T-helper 2 cell treated with Interferon-gamma antibody and Interleukin-4, amounts not matched to agents 100 ng/mL and 5 ng/mL, for 36 hours (primary cell): ENCODE measurements around the gene EML3. TPM values are rescaled to one million over a fixed set of nuclear protein-coding genes. Genes with fewer than 3 reads are reported as not detected.
"Not testable (repeated sequence)": the region's sequence is repeated elsewhere in the genome, so short reads cannot be mapped to it uniquely, and the experiment has no call there.

Source experiments
- intact Hi-C: fragments of 100-400 bp; cut with micrococcal nuclease; formaldehyde crosslinking; loops from one replicate; pipeline ENCODE4 v1.15.1; 2023
- total RNA-seq: library from RNA; stranded (reverse); gene quantifications from 2 replicates; pipeline ENCODE4 v1.2.3, GENCODE V29; 2022

EML3 gene, protein sequence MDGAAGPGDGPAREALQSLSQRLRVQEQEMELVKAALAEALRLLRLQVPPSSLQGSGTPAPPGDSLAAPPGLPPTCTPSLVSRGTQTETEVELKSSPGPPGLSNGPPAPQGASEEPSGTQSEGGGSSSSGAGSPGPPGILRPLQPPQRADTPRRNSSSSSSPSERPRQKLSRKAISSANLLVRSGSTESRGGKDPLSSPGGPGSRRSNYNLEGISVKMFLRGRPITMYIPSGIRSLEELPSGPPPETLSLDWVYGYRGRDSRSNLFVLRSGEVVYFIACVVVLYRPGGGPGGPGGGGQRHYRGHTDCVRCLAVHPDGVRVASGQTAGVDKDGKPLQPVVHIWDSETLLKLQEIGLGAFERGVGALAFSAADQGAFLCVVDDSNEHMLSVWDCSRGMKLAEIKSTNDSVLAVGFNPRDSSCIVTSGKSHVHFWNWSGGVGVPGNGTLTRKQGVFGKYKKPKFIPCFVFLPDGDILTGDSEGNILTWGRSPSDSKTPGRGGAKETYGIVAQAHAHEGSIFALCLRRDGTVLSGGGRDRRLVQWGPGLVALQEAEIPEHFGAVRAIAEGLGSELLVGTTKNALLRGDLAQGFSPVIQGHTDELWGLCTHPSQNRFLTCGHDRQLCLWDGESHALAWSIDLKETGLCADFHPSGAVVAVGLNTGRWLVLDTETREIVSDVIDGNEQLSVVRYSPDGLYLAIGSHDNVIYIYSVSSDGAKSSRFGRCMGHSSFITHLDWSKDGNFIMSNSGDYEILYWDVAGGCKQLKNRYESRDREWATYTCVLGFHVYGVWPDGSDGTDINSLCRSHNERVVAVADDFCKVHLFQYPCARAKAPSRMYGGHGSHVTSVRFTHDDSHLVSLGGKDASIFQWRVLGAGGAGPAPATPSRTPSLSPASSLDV
- total RNA-seq, result 126 and 133 TPM in 2 replicates

- intact Hi-C loops, result loop anchor here (1.0 to 5.0 kb wide), 5 partner anchors 10 to 160 kb away; partner anchors contain the start of genes C11orf98, CSKMT, INTS5 and TAF6L
Observed at GRCh38 chr11:62612366-62613290, at the start of gene EML3, which contains the start of gene ROM1. EML3 (minus strand) TSS chr11:62612775; CDS start chr11:62612457, 318 bp downstream. ROM1 (plus strand) TSS chr11:62613257; CDS start chr11:62613282, 25 bp downstream.

DNA sequence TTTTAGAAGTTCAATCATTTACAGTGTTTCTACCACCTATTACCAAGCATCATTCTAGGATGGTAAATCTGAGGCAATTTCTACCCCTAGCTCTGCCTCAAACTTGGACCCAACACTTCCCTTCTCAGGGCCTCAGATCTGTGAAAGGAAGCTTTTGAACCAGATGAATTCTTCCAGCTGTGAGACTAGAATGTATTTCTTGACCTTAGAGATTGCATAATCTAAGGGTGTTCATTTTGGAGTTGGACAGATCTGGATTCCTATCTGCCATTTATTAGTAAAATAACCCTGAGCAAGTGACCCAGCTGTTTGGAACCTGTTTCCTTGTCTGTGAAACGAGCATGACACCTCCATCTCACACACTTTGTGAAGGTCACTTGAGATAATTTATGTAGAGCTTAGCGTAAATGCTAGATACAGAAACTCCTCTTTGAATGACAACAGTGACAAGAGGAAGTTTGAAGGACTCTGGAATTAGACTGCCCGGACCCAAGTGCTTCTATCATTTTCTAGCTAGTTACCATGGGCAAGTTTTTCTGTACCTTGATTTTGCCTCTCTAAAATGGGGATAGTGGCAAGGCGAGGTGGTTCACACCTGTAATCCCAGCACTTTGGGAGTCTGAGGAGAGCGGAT lies 44.3 kb upstream of the EML3 start:
- intact Hi-C loops, result no loop called here

DNA sequence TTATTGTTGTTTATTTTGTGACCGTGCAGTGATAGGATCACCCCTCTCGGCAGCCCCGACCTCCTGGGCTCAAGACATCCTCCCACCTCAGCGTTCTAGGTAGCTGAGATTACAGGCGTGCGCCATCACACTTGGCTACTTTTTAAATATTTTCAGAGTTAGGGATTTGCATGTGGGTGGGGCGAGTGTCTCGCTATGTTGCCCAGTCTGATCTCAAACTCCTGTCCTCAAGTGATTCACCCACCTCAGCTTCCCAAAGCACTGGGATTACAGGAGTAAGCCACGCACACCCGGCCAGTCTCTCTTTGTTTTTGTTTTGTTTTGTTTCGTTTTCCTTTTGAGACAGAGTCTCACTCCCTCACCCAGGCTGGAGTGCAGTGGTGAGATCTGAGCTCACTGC lies 41.7 kb upstream of the EML3 start:
- intact Hi-C loops, result no loop called here

DNA sequence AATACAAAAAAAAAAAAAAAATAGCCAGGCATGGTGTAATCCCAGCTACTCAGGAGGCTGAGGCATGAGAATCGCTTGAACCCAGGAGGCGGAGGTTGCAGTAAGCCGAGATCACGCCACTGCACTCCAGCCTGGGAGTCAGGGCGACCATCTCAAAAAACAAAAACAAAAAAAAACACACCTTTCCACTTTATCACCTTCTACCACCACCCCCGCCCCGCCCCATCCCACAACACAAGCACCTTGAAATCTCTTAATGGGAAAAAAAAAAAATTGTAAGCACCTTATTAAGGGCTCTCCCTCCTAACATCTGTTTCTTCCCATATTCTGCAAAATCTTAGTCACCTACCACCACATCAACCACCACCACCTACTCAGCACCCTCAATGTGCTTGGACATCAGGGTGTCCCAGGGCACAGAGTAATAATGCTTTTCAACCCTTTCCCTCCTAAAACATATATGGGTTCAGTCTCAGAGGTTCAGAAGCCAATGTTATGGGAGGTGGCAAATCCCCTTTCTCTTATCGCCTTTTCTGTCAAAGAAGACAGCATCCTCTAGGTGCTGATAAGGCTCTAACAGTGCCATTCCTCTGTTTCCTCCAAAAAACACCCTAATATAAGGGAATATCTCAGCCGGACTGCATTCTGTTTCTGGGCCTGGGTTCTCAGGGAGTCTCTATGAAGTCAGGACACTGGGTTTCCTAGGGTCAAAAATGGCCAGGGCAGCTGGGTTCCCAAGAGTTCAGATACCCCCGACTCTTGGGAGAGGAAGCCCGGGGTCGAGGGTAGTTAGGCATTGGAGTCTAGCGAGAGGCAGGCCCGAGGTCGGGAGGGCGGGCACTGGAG lies 39.8 kb upstream of the EML3 start:
- intact Hi-C loops, result loop anchor here (2.0 kb wide), 4 partner anchors 18 to 52 kb away; partner anchors contain the start of genes EML3, MTA2, ROM1 and UBXN1

- intact Hi-C loops, result not testable (repeated sequence)
Observed at GRCh38 chr11:62650283-62650682, 37.7 kb upstream of the EML3 start.

DNA sequence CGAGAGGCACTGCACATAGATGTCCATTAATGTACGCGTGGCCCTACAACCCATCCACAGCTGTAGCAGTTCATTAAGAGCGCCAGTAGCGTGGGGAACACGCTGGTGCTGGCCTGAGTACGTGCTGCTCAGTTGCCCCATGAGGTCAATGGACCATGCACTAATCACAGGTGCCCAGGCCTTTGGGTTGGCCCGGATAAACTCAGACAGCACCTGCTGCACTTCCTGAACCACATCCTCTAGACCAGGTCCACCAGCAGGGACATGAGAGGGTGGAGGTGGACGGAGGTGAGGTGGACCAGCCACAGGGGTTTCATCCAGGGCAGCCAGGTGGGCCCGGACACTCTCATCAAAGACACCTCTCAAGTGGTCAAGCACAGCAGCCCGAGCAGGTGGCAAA lies 36.9 kb upstream of the EML3 start:
- intact Hi-C loops, result no loop called here

DNA sequence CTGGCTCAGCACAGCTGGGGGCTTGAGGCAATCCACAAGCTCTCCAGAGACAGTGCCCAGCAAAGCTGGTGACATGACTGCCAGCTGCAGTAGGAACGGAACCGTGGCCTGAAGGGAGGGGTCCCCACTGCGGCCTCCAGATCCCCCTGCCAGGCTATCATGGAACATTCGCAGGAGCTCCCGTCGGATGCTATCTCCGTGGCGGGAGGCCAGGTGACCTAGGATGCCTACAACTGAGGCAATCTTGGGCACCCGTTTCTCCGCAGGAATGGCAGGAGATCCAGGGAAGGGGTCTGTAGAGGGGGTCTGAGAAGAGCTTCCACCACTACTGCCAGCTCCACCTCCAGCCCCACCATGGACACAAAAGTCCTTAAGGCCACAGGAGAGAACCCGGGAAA lies 36.4 kb upstream of the EML3 start:
- intact Hi-C loops, result no loop called here

DNA sequence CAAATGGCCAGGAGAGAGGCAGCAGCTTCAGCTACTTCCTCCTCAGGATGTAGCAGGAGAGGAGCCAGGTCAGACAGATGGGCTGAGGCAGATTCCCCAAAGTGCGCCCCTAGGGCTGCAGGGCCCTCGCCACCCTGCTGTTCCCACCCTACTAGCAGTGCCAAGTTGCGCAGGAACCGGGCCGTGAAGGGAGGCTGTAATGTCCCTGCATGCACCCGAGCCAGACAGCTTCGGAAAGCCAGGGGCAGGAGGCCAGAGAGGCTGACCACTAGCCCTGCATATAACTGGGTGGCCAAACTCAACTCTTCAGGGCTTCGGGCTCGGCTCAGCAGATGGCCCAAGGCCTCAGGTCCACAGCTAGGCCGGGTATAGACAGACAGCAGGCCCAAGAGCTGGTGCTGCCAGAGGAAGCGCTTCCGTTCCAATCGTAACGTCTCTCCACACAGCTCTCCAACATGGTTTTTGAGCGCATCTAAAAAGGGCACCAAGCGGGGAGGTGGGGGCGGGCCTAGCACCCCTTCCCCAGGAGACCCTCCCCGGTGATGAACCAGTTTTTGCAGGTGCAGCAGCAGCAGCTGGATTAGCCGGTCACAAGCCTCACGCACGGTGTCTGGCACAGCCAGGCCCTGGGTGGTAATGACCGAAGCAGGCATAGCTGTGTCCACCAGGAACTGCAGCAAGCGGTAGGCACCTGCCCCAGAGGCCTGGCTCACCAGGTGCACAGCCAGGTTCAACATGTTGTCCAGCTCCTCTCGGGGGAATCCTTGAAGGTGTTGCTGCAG lies 35.8 kb upstream of the EML3 start:
- intact Hi-C loops, result no loop called here

- intact Hi-C loops, result loop anchor here (2.0 kb wide), 2 partner anchors 61 to 81 kb away; partner anchors contain the start of gene TTC9C
Observed at GRCh38 chr11:62647609-62648005, 35.0 kb upstream of the EML3 start.

- intact Hi-C loops, result loop anchor here (1.0 to 2.0 kb wide), 4 partner anchors 18 to 82 kb away; partner anchors contain the start of genes C11orf98, CSKMT and TTC9C
Observed at GRCh38 chr11:62646825-62647608, 34.4 kb upstream of the EML3 start.

DNA sequence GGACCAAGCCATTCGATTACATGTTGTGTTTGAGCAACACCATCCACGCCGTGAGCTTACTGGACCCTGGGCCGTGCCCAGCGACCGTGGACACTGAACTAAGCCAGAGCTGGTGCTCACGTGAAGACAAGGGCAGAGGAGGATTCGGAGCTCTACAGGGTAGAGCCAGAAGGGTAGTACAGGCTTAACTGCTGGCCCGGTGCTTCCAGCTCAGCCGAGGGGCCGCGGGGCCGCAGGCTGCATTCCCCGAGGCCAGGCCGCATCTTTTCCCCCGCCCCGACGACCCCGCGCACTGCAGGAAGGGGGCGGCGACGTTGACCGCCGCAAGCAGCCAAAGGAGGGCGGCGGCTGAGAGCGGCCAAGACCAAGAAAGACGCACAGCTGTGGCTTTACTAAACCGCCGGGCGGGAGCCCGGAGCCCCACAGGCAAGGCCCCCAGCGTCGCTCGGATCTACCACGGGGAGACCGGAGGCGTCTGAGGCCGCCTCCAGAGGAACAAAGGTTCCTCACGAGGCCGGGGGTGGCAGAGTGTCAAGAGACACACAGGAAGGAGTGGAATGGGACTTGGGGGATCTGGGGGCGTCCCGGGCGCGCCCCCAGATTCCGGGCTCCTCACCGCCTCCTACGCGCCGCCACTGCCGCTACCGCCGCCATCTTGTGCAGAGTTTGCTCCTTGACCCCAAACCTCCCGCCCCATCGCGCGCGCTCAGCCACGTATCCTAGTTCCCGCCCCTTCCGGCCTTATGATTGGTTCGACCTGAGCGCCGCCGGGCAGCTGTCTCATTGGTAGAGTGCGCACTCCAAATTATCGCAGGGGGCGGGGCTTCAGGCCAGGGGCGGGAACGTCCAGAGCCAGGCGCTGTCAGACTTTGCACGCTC lies 33.6 kb upstream of the EML3 start, which contains the start of gene GANAB:
GANAB (minus strand) TSS at position 668 of the 879 bp plus-strand sequence; CDS start at position 654, 14 bp downstream.
- intact Hi-C loops, result loop anchor here (1.0 to 2.0 kb wide), 4 partner anchors 19 to 83 kb away; partner anchors contain the start of genes C11orf98, CSKMT and TTC9C

GRCh38 chr11:62645671-62645945 lies 33.0 kb upstream of the EML3 start:
- intact Hi-C loops, result no loop called here

- intact Hi-C loops, result no loop called here
Observed at GRCh38 chr11:62644220-62644619, 31.6 kb upstream of the EML3 start.

- intact Hi-C loops, result no loop called here
Observed at GRCh38 chr11:62632492-62632891, 19.9 kb upstream of the EML3 start.

- intact Hi-C loops, result no loop called here
Observed at GRCh38 chr11:62627713-62628112, 15.1 kb upstream of the EML3 start.

DNA sequence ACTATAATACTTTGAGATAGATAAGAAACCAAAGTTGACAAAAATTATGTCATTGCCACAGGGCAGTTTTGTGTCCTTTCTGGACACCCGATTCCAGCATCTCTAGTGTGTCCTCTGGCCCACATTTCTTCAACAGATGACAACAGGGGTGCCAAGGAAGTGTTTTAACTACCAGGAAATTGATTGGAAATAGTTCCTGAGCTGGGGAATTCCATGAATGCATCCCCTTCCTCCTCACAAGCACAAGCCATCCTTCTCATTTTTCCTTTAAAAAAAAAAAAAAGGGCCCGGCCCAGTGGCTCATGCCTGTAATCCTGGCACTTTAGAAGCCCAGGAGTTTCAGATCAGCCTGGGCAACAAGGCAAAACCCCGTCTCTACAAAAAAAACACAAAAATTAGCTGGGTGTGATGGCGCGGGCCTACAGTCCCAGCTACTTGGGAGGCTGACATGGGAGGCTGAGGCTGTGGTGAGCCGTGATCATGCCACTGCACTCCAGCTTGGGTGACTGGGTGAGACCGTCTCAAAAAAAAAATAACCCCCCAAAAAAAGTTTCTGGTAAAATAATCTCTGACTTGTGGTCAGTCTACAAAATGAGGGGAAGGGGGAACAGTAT lies 10.0 kb upstream of the EML3 start:
- intact Hi-C loops, result loop anchor here (1.0 to 2.0 kb wide), 3 partner anchors 23 to 42 kb away; partner anchors contain the start of genes C11orf98, CSKMT and GANAB
